Endodermal cell (in vitro differentiated cells): ENCODE measurements around the gene SFN. TPM values are rescaled to one million over a fixed set of nuclear protein-coding genes. Genes with fewer than 3 reads are reported as not detected.

Experiments used
- DNase-seq: peaks from one replicate; pipeline ENCODE4 v3.0.0-alpha.2; 2017
- H3K27ac ChIP-seq: 2 replicates; pipeline ENCODE4 v1.5.1; 2013; ENCODE audit warnings: mild to moderate bottlenecking, low read depth, low read length, moderate library complexity
- H3K27me3 ChIP-seq: 2 replicates; pipeline ENCODE4 v1.6.1; 2013; ENCODE audit warnings: mild to moderate bottlenecking, low read length, moderate library complexity; ENCODE audit not compliant: insufficient read depth, control insufficient read depth, poor library complexity, severe bottlenecking
- H3K36me3 ChIP-seq: 2 replicates; pipeline ENCODE4 v1.7.0; 2013; ENCODE audit warnings: mild to moderate bottlenecking, low read length, moderate library complexity; ENCODE audit not compliant: control insufficient read depth, insufficient read depth
- H3K4me1 ChIP-seq: one replicate; pipeline ENCODE4 v1.7.0; 2013; ENCODE audit warnings: low read length; ENCODE audit not compliant: control insufficient read depth, insufficient read depth
- H3K4me3 ChIP-seq: 2 replicates; pipeline ENCODE4 v1.5.1; 2013; ENCODE audit warnings: mild to moderate bottlenecking, low read length, moderate library complexity
- H3K9ac ChIP-seq: 2 replicates; pipeline ENCODE4 v1.6.1; 2013; ENCODE audit warnings: mild to moderate bottlenecking, low read length, moderate library complexity; ENCODE audit not compliant: poor library complexity, severe bottlenecking; ENCODE audit errors: extremely low read depth
- H3K9me3 ChIP-seq: 2 replicates; pipeline ENCODE4 v1.6.1; 2013; ENCODE audit warnings: mild to moderate bottlenecking, low read length, moderate library complexity; ENCODE audit not compliant: control insufficient read depth
- H3K27ac Mint-ChIP-seq: 2 replicates; pipeline ENCODE4 v1.8.0; 2020; ENCODE audit warnings: mixed read lengths
- H3K27me3 Mint-ChIP-seq: 2 replicates; pipeline ENCODE4 v1.8.0; 2021; ENCODE audit warnings: mild to moderate bottlenecking, mixed read lengths; ENCODE audit not compliant: insufficient read depth
- H3K36me3 Mint-ChIP-seq: 2 replicates; pipeline ENCODE4 v1.8.0; 2020; ENCODE audit warnings: low read depth, mixed read lengths
- H3K4me1 Mint-ChIP-seq: 2 replicates; pipeline ENCODE4 v1.8.0; 2020; ENCODE audit warnings: mixed read lengths
- H3K4me3 Mint-ChIP-seq: 2 replicates; pipeline ENCODE4 v1.8.0; 2020; ENCODE audit warnings: mild to moderate bottlenecking, moderate library complexity, mixed read lengths
- H3K9me3 Mint-ChIP-seq: 2 replicates; pipeline ENCODE4 v1.8.0; 2020; ENCODE audit warnings: mild to moderate bottlenecking, mixed read lengths
- WGBS, 2 experiments: methylation state at CpG; one replicate each; pipeline versions ENCODE4 v1.1.5 to v1.1.7; 2013; ENCODE audit warnings: missing lambda C conversion rate in 2 of 2, mixed read lengths in 1 of 2; ENCODE audit not compliant: insufficient coverage in 1 of 2, insufficient read length in 1 of 2; 5-methylcytosine and 5-hydroxymethylcytosine counted together
- total RNA-seq, 2 donors: library from RNA; stranded (reverse); fragmentation: NEBNext Ultra II Directional in 1 of 2; extraction: Animal tissue kit (Norgen Biotek cat#: 25700) in 1 of 2; gene quantifications; 2 replicates in 1 of 2; 3 replicates in 1 of 2; pipeline ENCODE4 v1.2.1, GENCODE V29; 2021
- TF ChIP-seq, protein P1 (sequence below): fragments of 200-600 bp; sonication (generic); conservative IDR thresholded peaks from 2 replicates; pipeline ENCODE4 v1.5.0; 2021; ENCODE audit warnings: antibody characterized with exemption, mild to moderate bottlenecking

The SFN gene
- total RNA-seq, 2 donors from 2014 or later = 1.5 to 2.6 TPM

GRCh38 chr1:26882696-26883463 lies 19.9 kb downstream of the SFN start:
- Histone ChIP-seq H3K4me3 (no peak overlapping the region), H3K4me1 (no peaks in the 10 kb centered on the region), H3K9ac (no peak overlapping the region), H3K27me3 (no peaks in the 10 kb centered on the region), H3K27ac (no peak overlapping the region), H3K36me3 (peaks cover 67% of the 10 kb centered on the region), H3K9me3 (no peaks in the 10 kb centered on the region)
- WGBS, 2 experiments = 91 to 97% methylated on average over 5 of the region's 5 CpGs
- H3K4me3 Mint-ChIP-seq = no peak overlapping the region
- no peak for DNase-seq
- no peak overlapping the region for H3K27ac Mint-ChIP-seq
- H3K27me3 Mint-ChIP-seq = no peaks in the 10 kb centered on the region
- peaks cover 66% of the 10 kb centered on the region for H3K36me3 Mint-ChIP-seq
- TF ChIP-seq, protein P1, sequence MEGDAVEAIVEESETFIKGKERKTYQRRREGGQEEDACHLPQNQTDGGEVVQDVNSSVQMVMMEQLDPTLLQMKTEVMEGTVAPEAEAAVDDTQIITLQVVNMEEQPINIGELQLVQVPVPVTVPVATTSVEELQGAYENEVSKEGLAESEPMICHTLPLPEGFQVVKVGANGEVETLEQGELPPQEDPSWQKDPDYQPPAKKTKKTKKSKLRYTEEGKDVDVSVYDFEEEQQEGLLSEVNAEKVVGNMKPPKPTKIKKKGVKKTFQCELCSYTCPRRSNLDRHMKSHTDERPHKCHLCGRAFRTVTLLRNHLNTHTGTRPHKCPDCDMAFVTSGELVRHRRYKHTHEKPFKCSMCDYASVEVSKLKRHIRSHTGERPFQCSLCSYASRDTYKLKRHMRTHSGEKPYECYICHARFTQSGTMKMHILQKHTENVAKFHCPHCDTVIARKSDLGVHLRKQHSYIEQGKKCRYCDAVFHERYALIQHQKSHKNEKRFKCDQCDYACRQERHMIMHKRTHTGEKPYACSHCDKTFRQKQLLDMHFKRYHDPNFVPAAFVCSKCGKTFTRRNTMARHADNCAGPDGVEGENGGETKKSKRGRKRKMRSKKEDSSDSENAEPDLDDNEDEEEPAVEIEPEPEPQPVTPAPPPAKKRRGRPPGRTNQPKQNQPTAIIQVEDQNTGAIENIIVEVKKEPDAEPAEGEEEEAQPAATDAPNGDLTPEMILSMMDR = no peak
- no peaks in the 10 kb centered on the region for H3K4me1 Mint-ChIP-seq
- no peaks in the 10 kb centered on the region for H3K9me3 Mint-ChIP-seq

GRCh38 chr1:26887125-26887524 lies 24.2 kb downstream of the SFN start:
- Histone ChIP-seq H3K9me3 (no peaks in the 10 kb centered on the region), H3K4me1 (no peaks in the 10 kb centered on the region), H3K9ac (no peak overlapping the region), H3K27ac (no peak overlapping the region), H3K27me3 (no peaks in the 10 kb centered on the region), H3K36me3 (peaks cover 70% of the 10 kb centered on the region), H3K4me3 (no peak overlapping the region)
- 86 to 100% methylated on average over 1 of the region's 1 CpG for WGBS, 2 experiments
- Mint-ChIP-seq H3K4me1 (peaks cover 11% of the 10 kb centered on the region), H3K27ac (no peak overlapping the region), H3K9me3 (no peaks in the 10 kb centered on the region), H3K4me3 (no peak overlapping the region), H3K27me3 (no peaks in the 10 kb centered on the region), H3K36me3 (peaks cover 63% of the 10 kb centered on the region)
- DNase-seq = no peak
- TF ChIP-seq, protein P1 = peak; percentile 72

DNA sequence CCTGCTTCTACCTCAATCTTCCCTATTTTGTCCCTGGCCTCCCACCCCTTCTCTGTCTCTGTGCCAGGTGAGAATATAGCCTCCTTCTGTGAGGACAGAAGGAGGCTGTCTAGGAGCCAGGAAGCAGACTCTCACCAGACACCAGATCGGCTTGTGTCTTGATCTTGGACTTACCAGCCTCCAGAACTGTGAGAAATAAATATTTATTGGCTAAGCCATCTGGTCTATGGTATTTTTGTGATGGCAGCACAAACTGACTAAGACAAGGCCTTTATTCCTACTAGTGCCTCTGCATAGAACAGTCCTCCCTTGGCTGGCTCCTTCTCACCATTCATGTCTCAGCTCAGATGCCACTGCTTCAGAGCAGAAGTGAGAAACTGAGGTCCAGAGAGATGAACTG lies 25.3 kb downstream of the SFN start:
- Mint-ChIP-seq H3K27me3 (no peaks in the 10 kb centered on the region), H3K4me3 (peak overlapping the region; percentile 85), H3K27ac (peak overlapping the region; percentile 94), H3K36me3 (peaks cover 64% of the 10 kb centered on the region), H3K9me3 (no peaks in the 10 kb centered on the region), H3K4me1 (peaks cover 11% of the 10 kb centered on the region)
- Histone ChIP-seq H3K9ac (no peak overlapping the region), H3K27me3 (no peaks in the 10 kb centered on the region), H3K36me3 (peaks cover 70% of the 10 kb centered on the region), H3K9me3 (no peaks in the 10 kb centered on the region), H3K4me3 (no peak overlapping the region), H3K27ac (no peak overlapping the region), H3K4me1 (no peaks in the 10 kb centered on the region)
- TF ChIP-seq, protein P1 = no peak
- no peak for DNase-seq
- 80 to 90% methylated on average over 1 of the region's 1 CpG for WGBS, 2 experiments
